Measurements from ENCODE around the gene MLEC.

- TF ChIP-seq CTCF (IDR thresholded peaks at IDR 0.05), result no peak
- TF ChIP-seq ZFX (IDR thresholded peaks at IDR 0.05; ENCODE audit: borderline replicate concordance), result no peak
Measured at GRCh38 chr12:120705618-120706017, 18.7 kb downstream of the MLEC start.

Measured in 22Rv1 (cell line).